Upper lobe of right lung (tissue), 1 donor: ENCODE results near the gene HTR3E. TPM values are rescaled to one million over a fixed set of nuclear protein-coding genes. Genes with fewer than 3 reads are reported as not detected.
"Not testable (repeated sequence)": the region's sequence is repeated elsewhere in the genome, so short reads cannot be mapped to it uniquely, and the experiment has no call there.

Source experiments
- ATAC-seq: fragments of 200-7000 bp; cut with Tn5 transposase; one replicate; pipeline ENCODE4 v1.9.1; 2020; ENCODE audit warnings: mild to moderate bottlenecking, moderate library complexity
- DNase-seq: peaks from one replicate; pipeline ENCODE4 v3.0.0-alpha.2; 2020
- H3K27ac ChIP-seq: fragments of 200-600 bp; one replicate; pipeline ENCODE4 v1.8.0; 2022
- H3K27me3 ChIP-seq: fragments of 200-600 bp; one replicate; pipeline ENCODE4 v1.8.0; 2022; ENCODE audit warnings: mild to moderate bottlenecking
- H3K36me3 ChIP-seq: fragments of 200-600 bp; one replicate; pipeline ENCODE4 v1.8.0; 2022
- H3K4me1 ChIP-seq: fragments of 200-600 bp; one replicate; pipeline ENCODE4 v1.8.0; 2022
- H3K4me3 ChIP-seq: fragments of 200-600 bp; one replicate; pipeline ENCODE4 v1.8.0; 2022; ENCODE audit warnings: mild to moderate bottlenecking
- H3K9me3 ChIP-seq: fragments of 200-600 bp; one replicate; pipeline ENCODE4 v1.8.0; 2022
- intact Hi-C: fragments of 100-400 bp; cut with DNase I; formaldehyde crosslinking; loops from one replicate; pipeline ENCODE4 v1.11.0; 2022
- total RNA-seq: library from RNA; stranded (reverse); fragmentation: NEBNext Ultra II Directional; extraction: Animal tissue kit (Norgen Biotek cat#: 25700); gene quantifications from one replicate; pipeline ENCODE4 v1.2.1, GENCODE V29; 2021
- TF ChIP-seq, protein P1 (sequence below): fragments of 200-600 bp; IDR thresholded peaks from one replicate; pipeline ENCODE4 v1.8.0; 2022; ENCODE audit warnings: antibody characterized with exemption
- donor health status: DM: no; HTN: yes; CAD: no; lungs with severe emphysema.

HTR3E gene
- total RNA-seq, 1 donor from 2014 or later = not detected

DNA sequence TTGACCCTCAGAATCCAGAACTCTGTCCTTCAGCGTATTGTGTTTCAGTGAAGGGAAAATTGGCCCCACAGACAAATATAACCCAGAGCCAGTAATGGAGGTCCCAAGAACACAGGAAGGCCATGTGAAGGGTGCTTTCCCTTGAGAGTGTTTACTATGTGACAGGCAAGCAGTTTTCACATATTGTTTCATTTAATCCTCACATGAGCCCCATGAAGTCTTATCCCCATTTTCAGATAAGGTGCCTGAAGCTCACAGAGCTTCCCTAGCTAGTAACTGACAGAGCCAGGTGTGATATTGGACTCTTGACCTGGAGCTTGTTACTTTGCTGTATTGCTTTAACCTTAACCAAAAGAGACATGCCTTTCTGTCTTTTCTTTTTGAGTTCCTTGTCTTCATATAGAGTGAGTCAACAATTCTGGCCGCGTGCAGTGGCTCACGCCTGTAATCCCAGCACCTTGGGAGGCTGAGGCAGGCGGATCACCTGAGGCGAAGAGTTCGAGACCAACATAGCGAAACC, 48.9 kb downstream of the HTR3E start:
- H3K27me3 ChIP-seq = no peaks in the 10 kb centered on the region
- ATAC-seq = no peak
- no peak for DNase-seq
- H3K9me3 ChIP-seq = no peaks in the 10 kb centered on the region
- intact Hi-C loops = loop anchor here (10.0 kb wide), 1 partner anchor 99 kb away; the partner anchor contains the start of genes ALG3 and EEF1AKMT4
- no peak overlapping the region for H3K27ac ChIP-seq
- H3K4me3 ChIP-seq = no peak overlapping the region
- TF ChIP-seq, protein P1, sequence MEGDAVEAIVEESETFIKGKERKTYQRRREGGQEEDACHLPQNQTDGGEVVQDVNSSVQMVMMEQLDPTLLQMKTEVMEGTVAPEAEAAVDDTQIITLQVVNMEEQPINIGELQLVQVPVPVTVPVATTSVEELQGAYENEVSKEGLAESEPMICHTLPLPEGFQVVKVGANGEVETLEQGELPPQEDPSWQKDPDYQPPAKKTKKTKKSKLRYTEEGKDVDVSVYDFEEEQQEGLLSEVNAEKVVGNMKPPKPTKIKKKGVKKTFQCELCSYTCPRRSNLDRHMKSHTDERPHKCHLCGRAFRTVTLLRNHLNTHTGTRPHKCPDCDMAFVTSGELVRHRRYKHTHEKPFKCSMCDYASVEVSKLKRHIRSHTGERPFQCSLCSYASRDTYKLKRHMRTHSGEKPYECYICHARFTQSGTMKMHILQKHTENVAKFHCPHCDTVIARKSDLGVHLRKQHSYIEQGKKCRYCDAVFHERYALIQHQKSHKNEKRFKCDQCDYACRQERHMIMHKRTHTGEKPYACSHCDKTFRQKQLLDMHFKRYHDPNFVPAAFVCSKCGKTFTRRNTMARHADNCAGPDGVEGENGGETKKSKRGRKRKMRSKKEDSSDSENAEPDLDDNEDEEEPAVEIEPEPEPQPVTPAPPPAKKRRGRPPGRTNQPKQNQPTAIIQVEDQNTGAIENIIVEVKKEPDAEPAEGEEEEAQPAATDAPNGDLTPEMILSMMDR = no peak
- no peaks in the 10 kb centered on the region for H3K4me1 ChIP-seq
- peaks cover 61% of the 10 kb centered on the region for H3K36me3 ChIP-seq

DNA sequence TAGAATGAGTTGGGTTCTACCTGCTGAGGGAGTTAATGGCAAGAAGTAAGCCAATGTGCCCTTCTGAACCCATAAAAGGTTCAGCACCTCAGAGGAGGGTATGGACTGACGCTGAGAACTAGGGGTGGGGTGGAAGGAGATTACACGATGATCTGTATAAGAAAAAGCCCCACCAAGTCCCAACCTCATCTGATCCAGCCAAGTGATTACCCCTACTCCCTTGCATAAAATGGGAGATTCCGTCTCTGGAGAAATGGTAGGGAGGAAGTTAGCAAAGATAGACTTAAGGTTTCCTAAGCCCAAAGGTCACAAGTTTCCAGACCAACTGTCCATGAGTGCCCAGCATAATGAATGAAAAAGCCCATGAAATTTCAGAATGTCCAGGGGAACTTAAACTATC, 51.2 kb downstream of the HTR3E start:
- no peak for DNase-seq
- H3K27ac ChIP-seq = no peak overlapping the region
- ATAC-seq = peak; percentile 51
- H3K27me3 ChIP-seq = no peaks in the 10 kb centered on the region
- TF ChIP-seq, protein P1 = no peak
- intact Hi-C loops = loop anchor here (10.0 kb wide), 1 partner anchor 97 kb away; the partner anchor contains the start of genes ALG3 and EEF1AKMT4
- no peak overlapping the region for H3K4me3 ChIP-seq
- peaks cover 38% of the 10 kb centered on the region for H3K36me3 ChIP-seq
- H3K4me1 ChIP-seq = no peaks in the 10 kb centered on the region
- no peaks in the 10 kb centered on the region for H3K9me3 ChIP-seq

DNA sequence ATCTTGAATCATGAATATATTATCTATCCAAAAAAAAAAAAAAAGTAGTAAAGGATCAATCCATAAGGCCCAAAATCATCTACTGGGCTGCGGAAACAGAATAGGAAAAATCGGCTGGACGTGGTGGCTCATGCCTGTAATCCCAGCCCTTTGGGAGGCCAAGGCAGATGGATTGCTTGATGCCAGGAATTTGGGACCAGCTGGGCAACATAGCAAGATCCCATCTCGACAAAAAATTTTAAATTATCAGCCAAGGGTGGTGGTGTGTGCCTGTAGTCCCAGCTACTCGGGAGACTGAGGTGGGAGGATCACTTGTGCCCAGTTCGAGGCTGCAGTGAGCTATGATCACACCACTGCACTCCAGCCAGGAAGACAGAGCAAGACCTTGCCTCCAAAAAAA, 52.3 kb downstream of the HTR3E start:
- ATAC-seq (no peak), DNase-seq (no peak)
- TF ChIP-seq, protein P1 = no peak
- H3K27ac ChIP-seq = no peak overlapping the region
- H3K27me3 ChIP-seq = no peaks in the 10 kb centered on the region
- H3K9me3 ChIP-seq = no peaks in the 10 kb centered on the region
- peaks cover under 1% of the 10 kb centered on the region for H3K4me1 ChIP-seq
- intact Hi-C loops = loop anchor here (10.0 kb wide), 1 partner anchor 96 kb away; the partner anchor contains the start of genes ALG3 and EEF1AKMT4
- H3K4me3 ChIP-seq = no peak overlapping the region
- peaks cover 28% of the 10 kb centered on the region for H3K36me3 ChIP-seq

DNA sequence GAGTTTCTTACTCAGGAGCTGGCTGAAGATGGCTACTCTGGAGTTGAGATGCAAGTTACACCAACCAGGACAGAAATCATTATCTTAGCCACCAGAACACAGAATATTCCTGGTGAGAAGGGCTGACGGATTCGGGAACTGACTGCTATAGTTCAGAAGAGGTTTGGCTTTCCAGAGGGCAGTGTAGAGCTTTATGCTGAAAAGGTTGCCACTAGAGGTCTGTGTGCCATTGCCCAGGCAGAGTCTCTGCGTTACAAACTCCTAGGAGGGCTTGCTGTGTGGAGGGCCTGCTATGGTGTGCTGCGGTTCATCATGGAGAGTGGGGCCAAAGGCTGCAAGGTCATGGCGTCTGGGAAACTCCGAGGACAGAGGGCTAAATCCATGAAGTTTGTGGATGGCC, 52.9 kb downstream of the HTR3E start:
- peaks cover 21% of the 10 kb centered on the region for H3K36me3 ChIP-seq
- H3K27me3 ChIP-seq, H3K4me1 ChIP-seq, H3K4me3 ChIP-seq, H3K9me3 ChIP-seq, DNase-seq, H3K27ac ChIP-seq, ATAC-seq: not testable (repeated sequence)
- intact Hi-C loops = loop anchor here (10.0 kb wide), 1 partner anchor 95 kb away; the partner anchor contains the start of genes ALG3 and EEF1AKMT4

DNA sequence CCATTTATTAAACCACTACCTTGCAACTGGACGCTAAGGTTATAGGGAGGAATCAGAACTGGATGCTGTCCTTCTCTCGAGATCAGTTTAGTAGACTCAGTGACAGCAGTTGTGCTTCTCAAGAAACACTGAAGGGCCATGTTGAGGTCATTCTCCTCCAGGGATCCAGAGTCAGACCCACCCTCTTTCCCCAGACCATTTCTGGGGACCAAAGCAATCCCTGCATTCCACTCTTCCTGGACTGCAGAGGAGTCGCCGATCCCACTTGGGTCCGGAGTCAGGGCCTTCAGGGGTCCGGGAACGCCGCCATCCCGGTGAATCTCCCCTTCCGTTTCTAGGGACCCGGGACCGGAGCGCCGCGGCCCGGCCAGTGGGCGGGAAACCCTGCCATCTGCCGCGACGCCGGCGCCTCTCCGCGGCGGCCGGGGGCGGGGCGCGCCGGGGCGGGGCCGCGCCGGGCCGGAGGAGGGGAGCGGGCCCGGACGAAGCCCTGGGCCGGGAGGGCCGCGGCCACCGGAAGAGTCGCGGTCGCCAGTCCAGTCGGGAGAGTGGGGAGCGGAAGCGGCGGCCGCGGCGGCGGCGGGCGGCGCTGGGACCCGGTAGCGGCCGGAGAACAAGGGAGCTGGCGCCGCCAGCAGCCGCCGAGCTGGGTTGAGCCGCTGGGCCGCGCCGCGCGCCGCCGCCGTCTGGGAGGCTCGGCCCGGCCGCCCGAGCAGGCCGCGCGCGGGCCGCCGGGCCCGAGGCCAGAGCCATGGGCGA, 58.2 kb downstream of the HTR3E start, which contains the start of gene DVL3:
Gene DVL3 (plus strand): TSS at position 493 of the 759 bp plus-strand sequence. CDS start 259 bp downstream, at position 752.
- intact Hi-C loops = no loop called here
- TF ChIP-seq, protein P1 = no peak
- Histone ChIP-seq H3K4me1 (peaks cover 32% of the 10 kb centered on the region), H3K27me3 (no peaks in the 10 kb centered on the region), H3K27ac (peak within 1 kb of the TSS; percentile 85), H3K9me3 (no peaks in the 10 kb centered on the region), H3K36me3 (no peaks in the 10 kb centered on the region), H3K4me3 (peak within 1 kb of the TSS; percentile 97)
- DNase-seq (peak; percentile 91), ATAC-seq (peak; percentile 96)
